Mesenchymal stem cell (in vitro differentiated cells and primary cell): ENCODE data around the gene RAB10.

ENCODE experiments used
- DNase-seq: peaks from one replicate; pipeline ENCODE4 v3.0.0-alpha.2; 2013
- H2AFZ ChIP-seq: one replicate; pipeline ENCODE4 v1.6.1; 2013; ENCODE audit warnings: low read depth, mild to moderate bottlenecking, control low read depth, inconsistent platforms, low read length, moderate library complexity
- H2AK5ac ChIP-seq: 2 replicates; pipeline ENCODE4 v1.6.1; 2013; ENCODE audit warnings: low read length, moderate library complexity, mild to moderate bottlenecking, inconsistent platforms; ENCODE audit not compliant: severe bottlenecking
- H2BK120ac ChIP-seq: one replicate; pipeline ENCODE4 v1.6.1; 2013; ENCODE audit warnings: low read depth, mild to moderate bottlenecking, inconsistent platforms, low read length, moderate library complexity
- H2BK12ac ChIP-seq, 2 experiments: one replicate each; pipeline ENCODE4 v1.6.1; 2013; ENCODE audit warnings: inconsistent platforms in 2 of 2, low read length in 2 of 2, mild to moderate bottlenecking in 2 of 2, moderate library complexity in 2 of 2, control low read depth in 1 of 2
- H2BK15ac ChIP-seq: one replicate; pipeline ENCODE4 v1.6.1; 2013; ENCODE audit warnings: mild to moderate bottlenecking, low read depth, inconsistent platforms; ENCODE audit not compliant: poor library complexity, severe bottlenecking
- H2BK5ac ChIP-seq: 2 replicates; pipeline ENCODE4 v1.6.1; 2013; ENCODE audit warnings: low read depth, mild to moderate bottlenecking, low read length, control low read depth, inconsistent platforms; ENCODE audit not compliant: poor library complexity, severe bottlenecking
- H3K14ac ChIP-seq, 2 experiments: one replicate each; pipeline ENCODE4 v1.6.1; 2013; ENCODE audit warnings: inconsistent platforms in 2 of 2, low read length in 2 of 2, control low read depth in 1 of 2, mild to moderate bottlenecking in 1 of 2, moderate library complexity in 1 of 2
- H3K18ac ChIP-seq, 2 experiments: one replicate each; pipeline ENCODE4 v1.6.1; 2013; ENCODE audit warnings: inconsistent platforms in 2 of 2, low read length in 2 of 2, control low read depth in 1 of 2, low read depth in 1 of 2, mild to moderate bottlenecking in 1 of 2
- H3K23ac ChIP-seq, 2 experiments: one replicate each; pipeline ENCODE4 v1.6.1; 2013; ENCODE audit warnings: inconsistent platforms in 2 of 2, low read length in 2 of 2, mild to moderate bottlenecking in 2 of 2, moderate library complexity in 2 of 2, control low read depth in 1 of 2
- H3K27ac ChIP-seq: 2 replicates; pipeline ENCODE4 v1.5.1; 2013; ENCODE audit warnings: mild to moderate bottlenecking, moderate library complexity, low read length, control low read depth, inconsistent platforms; ENCODE audit not compliant: poor library complexity, severe bottlenecking
- H3K27me3 ChIP-seq, 2 experiments: 2 replicates each; pipeline versions ENCODE4 v1.6.1 to v1.7.0; 2013; ENCODE audit warnings: low read length in 2 of 2, mild to moderate bottlenecking in 2 of 2, moderate library complexity in 2 of 2, control low read depth in 1 of 2, inconsistent platforms in 1 of 2; ENCODE audit not compliant: control insufficient read depth in 1 of 2, insufficient read depth in 1 of 2
- H3K36me3 ChIP-seq, 2 experiments: 2 replicates each; pipeline versions ENCODE4 v1.6.1 to v1.7.0; 2013; ENCODE audit warnings: low read length in 2 of 2, control low read depth in 1 of 2, inconsistent platforms in 1 of 2, low read depth in 1 of 2, mild to moderate bottlenecking in 1 of 2; ENCODE audit not compliant: insufficient read depth in 2 of 2, control insufficient read depth in 1 of 2
- H3K4ac ChIP-seq, 2 experiments: one replicate each; pipeline ENCODE4 v1.6.1; 2013; ENCODE audit warnings: inconsistent platforms in 2 of 2, low read length in 2 of 2, mild to moderate bottlenecking in 2 of 2, moderate library complexity in 2 of 2, control low read depth in 1 of 2, low read depth in 1 of 2
- H3K4me1 ChIP-seq: 2 replicates; pipeline ENCODE4 v1.6.1; 2013; ENCODE audit warnings: low read depth, low read length, control low read depth; ENCODE audit not compliant: control insufficient read depth, insufficient read depth
- H3K4me2 ChIP-seq: 2 replicates; pipeline ENCODE4 v1.6.1; 2013; ENCODE audit warnings: low read length, mild to moderate bottlenecking, inconsistent platforms; ENCODE audit not compliant: poor library complexity, severe bottlenecking
- H3K4me3 ChIP-seq, 2 experiments: 2 replicates each; pipeline versions ENCODE4 v1.5.1 to v1.7.0; 2013; ENCODE audit warnings: low read length in 2 of 2, mild to moderate bottlenecking in 2 of 2, control low read depth in 1 of 2, low read depth in 1 of 2; ENCODE audit not compliant: insufficient read depth in 1 of 2
- H3K79me1 ChIP-seq: replicated peaks from 2 replicates; pipeline ENCODE4 v1.6.1; 2013; ENCODE audit warnings: mild to moderate bottlenecking, control low read depth, low read length, inconsistent platforms; ENCODE audit not compliant: poor library complexity, severe bottlenecking
- H3K9ac ChIP-seq: 2 replicates; pipeline ENCODE4 v1.7.0; 2013; ENCODE audit warnings: mild to moderate bottlenecking, low read length, moderate library complexity
- H3K9me3 ChIP-seq: 2 replicates; pipeline ENCODE4 v1.7.0; 2013; ENCODE audit warnings: mild to moderate bottlenecking, low read length; ENCODE audit not compliant: control insufficient read depth
- H4K8ac ChIP-seq: one replicate; pipeline ENCODE4 v1.6.1; 2013; ENCODE audit warnings: inconsistent platforms, mild to moderate bottlenecking, low read length, moderate library complexity
- H4K91ac ChIP-seq: one replicate; pipeline ENCODE4 v1.6.1; 2013; ENCODE audit warnings: mild to moderate bottlenecking, low read length, inconsistent platforms
- WGBS: methylation state at CpG from one replicate; pipeline ENCODE4 v1.1.7; 2013; ENCODE audit warnings: mixed read lengths; 5-methylcytosine and 5-hydroxymethylcytosine counted together

RAB10 gene

GRCh38 chr2:26122630-26123029, 88.7 kb downstream of the RAB10 start:
- H2BK12ac ChIP-seq = no peak overlapping the region
- H3K14ac ChIP-seq = no peak overlapping the region
- H3K79me1 ChIP-seq = peaks cover 15% of the 10 kb centered on the region
- peaks cover 3% of the 10 kb centered on the region for H3K4me1 ChIP-seq
- no peak overlapping the region for H4K91ac ChIP-seq
- no peak overlapping the region for H2BK15ac ChIP-seq
- no peak overlapping the region for H3K27ac ChIP-seq
- no peak overlapping the region for H3K18ac ChIP-seq
- H3K4me3 ChIP-seq = no peak overlapping the region
- 93% methylated on average over 3 of the region's 3 CpGs for WGBS
- no peak overlapping the region for H4K8ac ChIP-seq
- no peaks in the 10 kb centered on the region for H3K9me3 ChIP-seq
- no peak overlapping the region for H3K4me2 ChIP-seq
- H2BK5ac ChIP-seq = no peak overlapping the region
- H2AK5ac ChIP-seq = no peak overlapping the region
- H3K36me3 ChIP-seq = peaks cover 0 to 24% of the 10 kb centered on the region in 2 experiments
- no peak overlapping the region for H3K4ac ChIP-seq
- H2AFZ ChIP-seq = no peak overlapping the region
- no peak overlapping the region for H3K9ac ChIP-seq
- no peaks in the 10 kb centered on the region for H3K27me3 ChIP-seq
- no peak overlapping the region for H3K23ac ChIP-seq
- H2BK120ac ChIP-seq = no peak overlapping the region
- DNase-seq = no peak

GRCh38 chr2:26123426-26123825, 89.5 kb downstream of the RAB10 start:
- no peak overlapping the region for H3K4me2 ChIP-seq
- H3K14ac ChIP-seq = no peak overlapping the region
- no peak overlapping the region for H3K23ac ChIP-seq
- no peaks in the 10 kb centered on the region for H3K27me3 ChIP-seq
- no peak overlapping the region for H3K4ac ChIP-seq
- H3K4me3 ChIP-seq = no peak overlapping the region
- no peak overlapping the region for H2AFZ ChIP-seq
- H3K18ac ChIP-seq = no peak overlapping the region
- H2BK5ac ChIP-seq = no peak overlapping the region
- 92% methylated on average over 5 of the region's 5 CpGs for WGBS
- no peak overlapping the region for H3K9ac ChIP-seq
- H3K27ac ChIP-seq = no peak overlapping the region
- H2BK120ac ChIP-seq = no peak overlapping the region
- no peak overlapping the region for H2AK5ac ChIP-seq
- H4K91ac ChIP-seq = no peak overlapping the region
- no peak for DNase-seq
- no peak overlapping the region for H4K8ac ChIP-seq
- H3K36me3 ChIP-seq = peaks cover 3 to 32% of the 10 kb centered on the region in 2 experiments
- no peak overlapping the region for H2BK12ac ChIP-seq
- no peak overlapping the region for H2BK15ac ChIP-seq
- H3K4me1 ChIP-seq = peaks cover 5% of the 10 kb centered on the region
- peaks cover 21% of the 10 kb centered on the region for H3K79me1 ChIP-seq
- no peaks in the 10 kb centered on the region for H3K9me3 ChIP-seq

- Histone ChIP-seq H4K8ac (no peak overlapping the region), H2AFZ (no peak overlapping the region), H3K23ac (no peak overlapping the region), H3K4ac (no peak overlapping the region), H2BK12ac (no peak overlapping the region), H3K14ac (no peak overlapping the region), H3K27me3 (no peaks in the 10 kb centered on the region), H3K4me2 (no peak overlapping the region), H2AK5ac (no peak overlapping the region), H2BK15ac (no peak overlapping the region), H3K27ac (no peak overlapping the region), H3K4me1 (peaks cover 3% of the 10 kb centered on the region), H3K18ac (no peak overlapping the region), H4K91ac (no peak overlapping the region), H3K9ac (no peak overlapping the region), H2BK120ac (no peak overlapping the region), H3K36me3 (peaks cover 3 to 47% of the 10 kb centered on the region in 2 experiments), H3K79me1 (peaks cover 19% of the 10 kb centered on the region), H3K9me3 (no peaks in the 10 kb centered on the region), H2BK5ac (no peak overlapping the region), H3K4me3 (no peak overlapping the region)
- no peak for DNase-seq
- WGBS = 90% methylated on average over 3 of the region's 4 CpGs
Measured at GRCh38 chr2:26126074-26126473, 92.2 kb downstream of the RAB10 start.

- peaks cover 3% of the 10 kb centered on the region for H3K4me1 ChIP-seq
- H3K23ac ChIP-seq = no peak overlapping the region
- no peak overlapping the region for H2BK15ac ChIP-seq
- H2BK12ac ChIP-seq = no peak overlapping the region
- H3K4ac ChIP-seq = no peak overlapping the region
- no peaks in the 10 kb centered on the region for H3K27me3 ChIP-seq
- no peak overlapping the region for H3K4me3 ChIP-seq
- H3K9me3 ChIP-seq = no peaks in the 10 kb centered on the region
- H4K8ac ChIP-seq = no peak overlapping the region
- no peak overlapping the region for H3K27ac ChIP-seq
- H2AFZ ChIP-seq = no peak overlapping the region
- no peak overlapping the region for H3K14ac ChIP-seq
- H2BK5ac ChIP-seq = no peak overlapping the region
- no peak overlapping the region for H3K18ac ChIP-seq
- no peak overlapping the region for H2BK120ac ChIP-seq
- 95% methylated on average over 7 of the region's 8 CpGs for WGBS
- peaks cover 6 to 51% of the 10 kb centered on the region in 2 experiments for H3K36me3 ChIP-seq
- no peak overlapping the region for H3K4me2 ChIP-seq
- peaks cover 22% of the 10 kb centered on the region for H3K79me1 ChIP-seq
- no peak overlapping the region for H2AK5ac ChIP-seq
- no peak overlapping the region for H4K91ac ChIP-seq
- H3K9ac ChIP-seq = no peak overlapping the region
- DNase-seq = no peak
Measured at GRCh38 chr2:26128176-26128575, 94.3 kb downstream of the RAB10 start.
